ENCODE results near the gene MB.

MB gene

DNA sequence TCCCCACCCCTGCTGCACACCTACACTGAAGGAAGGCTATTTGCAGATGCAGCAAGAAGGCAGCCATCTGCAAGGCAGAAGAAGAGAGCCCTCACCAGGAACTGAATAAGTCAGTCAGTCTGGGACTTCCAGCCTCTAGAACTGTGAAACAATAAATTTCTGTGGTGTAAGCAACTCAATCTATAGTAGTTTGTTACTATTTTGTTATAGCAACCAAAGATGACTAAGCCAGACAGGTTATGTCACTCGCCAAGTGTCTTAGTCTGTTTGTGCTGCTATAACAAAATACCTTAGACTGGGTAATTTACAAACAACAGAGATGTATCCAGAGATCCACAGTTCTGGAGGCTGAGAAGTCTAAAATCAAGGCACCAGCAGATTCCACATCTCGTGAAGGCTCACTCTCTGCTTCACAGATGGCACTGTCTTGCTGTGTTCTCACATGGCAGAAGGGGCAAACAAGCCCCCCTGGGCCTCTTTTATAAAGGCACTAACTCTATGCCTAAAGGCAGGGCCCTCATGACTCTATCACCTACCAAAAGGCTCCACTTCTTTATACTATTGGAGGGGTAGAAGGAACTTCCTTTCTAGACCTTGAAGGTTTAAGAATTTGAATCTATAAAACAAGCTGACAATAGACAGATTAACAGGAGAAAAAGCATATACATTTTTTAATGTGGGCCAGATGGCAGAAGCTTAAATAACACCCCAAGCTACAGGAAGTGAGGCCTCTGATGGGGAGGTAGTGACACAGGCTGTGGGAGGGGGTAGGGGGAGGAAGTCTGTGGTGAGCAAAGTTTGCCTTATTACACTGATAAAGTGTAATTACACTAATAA lies 43.4 kb upstream of the MB start:
- Histone ChIP-seq H3K23ac (ENCODE audit: low read length) (no peak overlapping the region), H2BK5ac (ENCODE audit: low read length) (no peak overlapping the region), H3K56ac (ENCODE audit: low read length) (no peak overlapping the region), H3K9ac (ENCODE audit: low read length) (no peak overlapping the region), H3K36me3 (ENCODE audit: control insufficient read depth, insufficient read depth, low read length) (no peaks in the 10 kb centered on the region), H2BK120ac (ENCODE audit: low read depth, low read length) (no peak overlapping the region), H4K8ac (ENCODE audit: low read depth, low read length) (no peak overlapping the region), H3K18ac (ENCODE audit: low read length) (no peak overlapping the region), H3K79me2 (ENCODE audit: control insufficient read depth, insufficient read depth, low read length) (no peaks in the 10 kb centered on the region), H2BK15ac (replicated peaks; ENCODE audit: low read depth) (no peak overlapping the region), H3K79me1 (ENCODE audit: low read length) (no peaks in the 10 kb centered on the region), H4K5ac (ENCODE audit: low read length) (no peak overlapping the region), H3K4ac (ENCODE audit: low read depth, low read length) (no peak overlapping the region), H3K27ac (ENCODE audit: low read depth, low read length) (no peak overlapping the region), H2AK5ac (ENCODE audit: low read length) (no peak overlapping the region), H3K4me3 (ENCODE audit: low read length) (no peak overlapping the region), H3K4me1 (ENCODE audit: control insufficient read depth, low read depth, low read length) (no peaks in the 10 kb centered on the region), H3K27me3 (ENCODE audit: insufficient read depth, low read length, poor library complexity) (no peaks in the 10 kb centered on the region), H3K4me2 (ENCODE audit: low read length) (no peak overlapping the region)
- no CpG with 5 or more reads among the region's 2 CpGs for WGBS (ENCODE audit: extremely low coverage, insufficient coverage, low lambda C conversion rate)
- DNase-seq = no peak

DNA sequence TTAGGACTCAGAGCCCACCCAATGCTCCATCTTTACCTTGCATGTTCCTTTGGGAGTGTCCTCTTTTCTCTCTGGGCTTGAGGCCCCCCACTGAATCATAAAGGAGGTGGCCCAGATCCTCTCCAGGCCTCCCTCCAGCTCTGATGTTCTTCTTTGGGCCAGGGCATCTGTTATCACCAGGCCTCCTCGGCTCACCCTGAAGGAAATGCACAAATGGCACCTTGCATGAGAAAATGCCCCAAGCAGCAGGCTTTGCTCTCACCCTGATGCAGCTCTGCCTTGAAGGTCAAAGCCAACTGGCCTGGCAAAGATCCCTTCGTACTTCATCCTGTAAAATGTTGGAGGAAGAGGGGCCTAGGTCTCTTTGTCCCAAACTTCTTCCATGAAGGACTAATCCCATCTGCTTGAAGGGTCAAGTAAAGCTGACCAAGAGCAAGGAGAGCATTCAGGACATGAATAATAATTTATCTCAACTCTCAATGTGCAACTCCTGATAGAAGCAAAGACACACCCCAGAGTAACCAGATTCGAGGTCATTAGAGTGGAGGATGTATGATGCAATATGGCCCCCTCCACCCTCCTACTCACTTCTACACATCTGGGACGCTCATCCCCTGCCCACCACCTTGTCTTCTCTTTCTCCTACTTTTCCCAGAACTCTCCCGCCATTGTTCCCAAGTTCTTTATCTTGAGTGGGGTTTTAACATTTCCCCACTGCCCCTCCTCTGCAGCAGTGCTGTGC lies 40.6 kb upstream of the MB start:
- Histone ChIP-seq H3K79me2 (ENCODE audit: control insufficient read depth, insufficient read depth, low read length) (no peaks in the 10 kb centered on the region), H2BK120ac (ENCODE audit: low read depth, low read length) (no peak overlapping the region), H4K5ac (ENCODE audit: low read length) (no peak overlapping the region), H3K4me1 (ENCODE audit: control insufficient read depth, low read depth, low read length) (no peaks in the 10 kb centered on the region), H2AK5ac (ENCODE audit: low read length) (no peak overlapping the region), H2BK5ac (ENCODE audit: low read length) (no peak overlapping the region), H3K4me3 (ENCODE audit: low read length) (no peak overlapping the region), H3K27me3 (ENCODE audit: insufficient read depth, low read length, poor library complexity) (no peaks in the 10 kb centered on the region), H3K23ac (ENCODE audit: low read length) (no peak overlapping the region), H3K79me1 (ENCODE audit: low read length) (no peaks in the 10 kb centered on the region), H3K9ac (ENCODE audit: low read length) (no peak overlapping the region), H3K36me3 (ENCODE audit: control insufficient read depth, insufficient read depth, low read length) (no peaks in the 10 kb centered on the region), H3K27ac (ENCODE audit: low read depth, low read length) (no peak overlapping the region), H3K4me2 (ENCODE audit: low read length) (no peak overlapping the region), H3K4ac (ENCODE audit: low read depth, low read length) (no peak overlapping the region), H4K8ac (ENCODE audit: low read depth, low read length) (no peak overlapping the region), H3K18ac (ENCODE audit: low read length) (no peak overlapping the region), H2BK15ac (replicated peaks; ENCODE audit: low read depth) (no peak overlapping the region), H3K56ac (ENCODE audit: low read length) (no peak overlapping the region)
- no peak for DNase-seq
- WGBS (ENCODE audit: extremely low coverage, insufficient coverage, low lambda C conversion rate) = no CpG with 5 or more reads among the region's 5 CpGs

DNA sequence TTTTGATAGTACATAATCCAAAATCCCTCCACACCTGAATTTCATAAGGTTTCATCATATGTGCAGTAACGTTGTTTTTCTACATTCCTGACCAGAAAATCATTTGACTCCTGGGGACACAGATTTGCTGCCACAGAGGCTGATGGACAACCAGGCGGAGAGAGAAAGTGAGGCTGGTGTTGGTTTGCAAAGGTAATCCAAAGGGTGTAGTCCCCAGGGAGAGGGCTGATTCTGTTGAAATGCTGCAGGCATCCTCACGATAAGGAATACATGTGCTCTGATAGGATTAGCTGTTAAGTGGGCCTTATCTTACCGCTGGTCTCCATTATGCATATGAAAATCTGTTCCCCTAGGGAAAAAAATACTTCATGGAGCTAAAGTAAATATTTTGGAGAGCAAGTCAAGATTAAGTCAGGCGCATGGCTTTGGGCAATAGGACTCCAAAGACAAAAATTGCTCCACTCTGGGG lies 39.2 kb upstream of the MB start:
- WGBS (ENCODE audit: extremely low coverage, insufficient coverage, low lambda C conversion rate) = no CpG with 5 or more reads among the region's 5 CpGs
- Histone ChIP-seq H3K36me3 (ENCODE audit: control insufficient read depth, insufficient read depth, low read length) (no peaks in the 10 kb centered on the region), H3K4me2 (ENCODE audit: low read length) (no peak overlapping the region), H3K79me1 (ENCODE audit: low read length) (no peaks in the 10 kb centered on the region), H2BK120ac (ENCODE audit: low read depth, low read length) (no peak overlapping the region), H3K4ac (ENCODE audit: low read depth, low read length) (no peak overlapping the region), H2BK15ac (replicated peaks; ENCODE audit: low read depth) (no peak overlapping the region), H4K5ac (ENCODE audit: low read length) (no peak overlapping the region), H3K18ac (ENCODE audit: low read length) (no peak overlapping the region), H3K79me2 (ENCODE audit: control insufficient read depth, insufficient read depth, low read length) (no peaks in the 10 kb centered on the region), H3K23ac (ENCODE audit: low read length) (no peak overlapping the region), H3K27me3 (ENCODE audit: insufficient read depth, low read length, poor library complexity) (no peaks in the 10 kb centered on the region), H3K4me1 (ENCODE audit: control insufficient read depth, low read depth, low read length) (no peaks in the 10 kb centered on the region), H3K9ac (ENCODE audit: low read length) (no peak overlapping the region), H3K27ac (ENCODE audit: low read depth, low read length) (no peak overlapping the region), H2AK5ac (ENCODE audit: low read length) (no peak overlapping the region), H4K8ac (ENCODE audit: low read depth, low read length) (no peak overlapping the region), H3K56ac (ENCODE audit: low read length) (no peak overlapping the region), H2BK5ac (ENCODE audit: low read length) (no peak overlapping the region), H3K4me3 (ENCODE audit: low read length) (no peak overlapping the region)
- peak; percentile 71 for DNase-seq

DNA sequence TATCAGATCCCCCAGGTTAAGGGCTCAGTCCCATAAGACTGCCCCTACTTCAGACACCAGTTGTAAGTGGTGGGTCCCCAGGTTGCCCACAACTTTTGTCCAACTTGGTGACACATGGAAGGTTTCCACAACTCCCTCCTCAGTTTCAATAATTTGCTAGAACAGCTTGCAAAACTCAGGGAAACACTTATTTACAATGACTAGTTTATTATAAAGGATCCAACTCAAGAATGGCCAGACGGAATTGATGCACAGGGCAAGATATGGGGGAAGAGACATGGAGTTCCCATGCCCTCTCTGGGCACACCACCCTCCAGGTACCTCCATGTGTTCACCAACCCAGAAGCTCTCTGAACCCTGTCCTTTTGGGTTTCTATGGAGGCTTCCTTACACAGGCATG lies 36.7 kb upstream of the MB start:
- Histone ChIP-seq H3K4me1 (ENCODE audit: control insufficient read depth, low read depth, low read length) (no peaks in the 10 kb centered on the region), H3K18ac (ENCODE audit: low read length) (no peak overlapping the region), H2BK5ac (ENCODE audit: low read length) (no peak overlapping the region), H3K36me3 (ENCODE audit: control insufficient read depth, insufficient read depth, low read length) (no peaks in the 10 kb centered on the region), H3K9ac (ENCODE audit: low read length) (no peak overlapping the region), H2BK120ac (ENCODE audit: low read depth, low read length) (no peak overlapping the region), H4K8ac (ENCODE audit: low read depth, low read length) (no peak overlapping the region), H2AK5ac (ENCODE audit: low read length) (no peak overlapping the region), H3K79me2 (ENCODE audit: control insufficient read depth, insufficient read depth, low read length) (no peaks in the 10 kb centered on the region), H3K27ac (ENCODE audit: low read depth, low read length) (no peak overlapping the region), H3K4ac (ENCODE audit: low read depth, low read length) (no peak overlapping the region), H3K27me3 (ENCODE audit: insufficient read depth, low read length, poor library complexity) (no peaks in the 10 kb centered on the region), H3K79me1 (ENCODE audit: low read length) (no peaks in the 10 kb centered on the region), H2BK15ac (replicated peaks; ENCODE audit: low read depth) (no peak overlapping the region), H3K4me3 (ENCODE audit: low read length) (no peak overlapping the region), H3K4me2 (ENCODE audit: low read length) (no peak overlapping the region), H4K5ac (ENCODE audit: low read length) (no peak overlapping the region), H3K23ac (ENCODE audit: low read length) (no peak overlapping the region), H3K56ac (ENCODE audit: low read length) (no peak overlapping the region)
- DNase-seq = no peak
- no CpG with 5 or more reads among the region's 1 CpG for WGBS (ENCODE audit: extremely low coverage, insufficient coverage, low lambda C conversion rate)

DNA sequence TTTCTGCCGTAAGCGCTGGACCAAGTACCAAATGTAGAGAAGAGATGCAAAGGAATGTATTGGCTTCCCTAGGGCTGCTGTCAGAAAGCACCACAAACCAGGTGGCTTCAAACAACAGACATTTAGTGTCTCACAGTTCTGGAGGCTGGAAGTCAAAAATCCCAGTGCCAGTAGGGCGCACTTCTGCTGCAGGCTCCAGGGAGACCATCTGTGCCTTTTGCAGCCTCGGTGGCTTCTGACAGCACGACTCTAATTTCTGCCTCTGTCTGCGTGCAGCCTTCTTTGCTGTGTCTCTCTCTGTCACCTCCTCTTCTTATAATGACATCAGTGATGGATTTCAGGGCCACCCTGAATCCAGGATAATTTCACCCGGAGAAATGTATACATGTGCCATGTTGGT lies 34.0 kb upstream of the MB start:
- Histone ChIP-seq H3K9ac (ENCODE audit: low read length) (no peak overlapping the region), H2BK15ac (replicated peaks; ENCODE audit: low read depth) (no peak overlapping the region), H3K23ac (ENCODE audit: low read length) (no peak overlapping the region), H3K4me2 (ENCODE audit: low read length) (no peak overlapping the region), H2AK5ac (ENCODE audit: low read length) (no peak overlapping the region), H3K56ac (ENCODE audit: low read length) (no peak overlapping the region), H2BK120ac (ENCODE audit: low read depth, low read length) (no peak overlapping the region), H3K4me1 (ENCODE audit: control insufficient read depth, low read depth, low read length) (no peaks in the 10 kb centered on the region), H3K18ac (ENCODE audit: low read length) (no peak overlapping the region), H4K8ac (ENCODE audit: low read depth, low read length) (no peak overlapping the region), H2BK5ac (ENCODE audit: low read length) (no peak overlapping the region), H3K36me3 (ENCODE audit: control insufficient read depth, insufficient read depth, low read length) (no peaks in the 10 kb centered on the region), H3K27ac (ENCODE audit: low read depth, low read length) (no peak overlapping the region), H4K5ac (ENCODE audit: low read length) (no peak overlapping the region), H3K27me3 (ENCODE audit: insufficient read depth, low read length, poor library complexity) (no peaks in the 10 kb centered on the region), H3K4me3 (ENCODE audit: low read length) (no peak overlapping the region), H3K79me2 (ENCODE audit: control insufficient read depth, insufficient read depth, low read length) (no peaks in the 10 kb centered on the region), H3K79me1 (ENCODE audit: low read length) (no peaks in the 10 kb centered on the region), H3K4ac (ENCODE audit: low read depth, low read length) (no peak overlapping the region)
- WGBS (ENCODE audit: extremely low coverage, insufficient coverage, low lambda C conversion rate) = no CpG with 5 or more reads among the region's 7 CpGs
- no peak for DNase-seq
